Measurements from ENCODE around the gene ALPK1. TPM values are rescaled to one million over a fixed set of nuclear protein-coding genes. Genes with fewer than 3 reads are reported as not detected.

Gene ALPK1
- total RNA-seq, result 5.1 and 5.6 TPM in 2 replicates

GRCh38 chr4:112296949-112297880 is at the start of gene ALPK1:
ALPK1 (plus strand) TSS chr4:112297369.

Other genes starting within 250 kb of the ALPK1 start
- gene FAM241A, start 151.9 kb upstream of the ALPK1 start, total RNA-seq, result 29.8 and 33.8 TPM in 2 replicates
- gene AP1AR, start 65.6 kb upstream of the ALPK1 start, total RNA-seq, result 25.4 and 27.0 TPM in 2 replicates
- gene TIFA, start 11.5 kb upstream of the ALPK1 start, total RNA-seq, result 15.7 and 28.7 TPM in 2 replicates
- not detected in 2 replicates for gene NEUROG2, start 218.8 kb downstream of the ALPK1 start, total RNA-seq

Measured in mammary microvascular endothelial cell (primary cell).